B cell (primary cell): ENCODE data around the gene PBX2. TPM values are rescaled to one million over a fixed set of nuclear protein-coding genes. Genes with fewer than 3 reads are reported as not detected.

Experiments
- ATAC-seq: fragments of 200-7000 bp; cut with Tn5 transposase; one replicate; pipeline ENCODE4 v1.10.0; 2021; ENCODE audit warnings: low read depth, mild to moderate bottlenecking, moderate number of reproducible peaks, moderate library complexity
- CTCF ChIA-PET: fragments of 350-600 bp; sonication (Branson Sonifier 250); formaldehyde crosslinking; loops from one replicate; lab custom pipeline; 2021; ENCODE audit warnings: antibody characterized with exemption, inconsistent platforms; lab: Charles Lee
- POLR2A ChIA-PET: fragments of 350-600 bp; sonication (Branson Sonifier 250); formaldehyde crosslinking; loops from one replicate; lab custom pipeline; 2021; ENCODE audit warnings: antibody characterized with exemption; lab: Charles Lee
- DNase-seq: peaks from one replicate; pipeline ENCODE4 v3.0.0; 2013
- H2AFZ ChIP-seq: 2 replicates; pipeline ENCODE4 v1.6.1; 2012; ENCODE audit warnings: mild to moderate bottlenecking, low read depth, low read length; ENCODE audit not compliant: insufficient read depth, poor library complexity, severe bottlenecking
- H3K27ac ChIP-seq, 2 donors: 1 replicate in 1 of 2; 2 replicates in 1 of 2; pipeline ENCODE4 v1.5.1; 2012 to 2013; ENCODE audit warnings: low read length in 2 of 2, mild to moderate bottlenecking in 2 of 2, moderate library complexity in 1 of 2
- H3K27me3 ChIP-seq, 4 experiments: fragments of 200-600 bp in 1 of 4; sonication (generic) in 1 of 4; replicated peaks in 1 of 4; 1 replicate in 2 of 4; 2 replicates in 2 of 4; pipeline versions ENCODE4 v1.6.1 to v1.7.0; 2013 to 2016; ENCODE audit warnings: low read length in 3 of 4, mild to moderate bottlenecking in 2 of 4, mixed read lengths in 1 of 4, moderate library complexity in 1 of 4; ENCODE audit not compliant: insufficient read depth in 4 of 4, control insufficient read depth in 3 of 4; ENCODE audit errors: control extremely low read depth in 1 of 4
- H3K36me3 ChIP-seq, 2 experiments: replicated peaks in 1 of 2; 1 replicate in 1 of 2; 2 replicates in 1 of 2; pipeline versions ENCODE4 v1.6.1 to v1.7.1; 2013; ENCODE audit warnings: low read length in 1 of 2; ENCODE audit not compliant: insufficient read depth in 2 of 2, control insufficient read depth in 1 of 2; ENCODE audit errors: control extremely low read depth in 1 of 2, extremely low read depth in 1 of 2
- H3K4me1 ChIP-seq, 2 donors: fragments of 200-600 bp in 1 of 2; sonication (generic) in 1 of 2; 1 replicate in 1 of 2; 2 replicates in 1 of 2; pipeline versions ENCODE4 v1.5.1 to v1.6.1; 2013 to 2017; ENCODE audit warnings: low read length in 2 of 2; ENCODE audit not compliant: control insufficient read depth in 2 of 2, insufficient read depth in 2 of 2
- H3K4me2 ChIP-seq: replicated peaks from 2 replicates; pipeline ENCODE3; 2012; ENCODE audit warnings: mild to moderate bottlenecking, low read depth, low read length; ENCODE audit not compliant: poor library complexity, severe bottlenecking
- H3K4me3 ChIP-seq, 5 experiments: fragments of 200-600 bp in 1 of 5; sonication (generic) in 1 of 5; 1 replicate in 3 of 5; 2 replicates in 2 of 5; pipeline versions ENCODE4 v1.5.1 to v1.7.0; 2011 to 2016; ENCODE audit warnings: low read length in 4 of 5, mild to moderate bottlenecking in 4 of 5, low read depth in 2 of 5, control low read depth in 1 of 5, moderate library complexity in 1 of 5; ENCODE audit not compliant: insufficient read depth in 1 of 5; ENCODE audit errors: control extremely low read depth in 1 of 5, extremely low read depth in 1 of 5
- H3K79me2 ChIP-seq: fragments of 200-600 bp; sonication (generic); one replicate; pipeline ENCODE4 v1.6.0; 2016; ENCODE audit warnings: low read length; ENCODE audit not compliant: control insufficient read depth, insufficient read depth
- H3K9ac ChIP-seq: fragments of 200-600 bp; sonication (generic); 2 replicates; pipeline ENCODE4 v1.6.1; 2017; ENCODE audit warnings: mild to moderate bottlenecking, low read length, moderate library complexity
- H3K9me3 ChIP-seq, 3 donors: one replicate each; pipeline versions ENCODE4 v1.6.1 to v1.7.1; 2013; ENCODE audit warnings: low read length in 2 of 3; ENCODE audit not compliant: control insufficient read depth in 2 of 3, insufficient read depth in 1 of 3; ENCODE audit errors: control extremely low read depth in 1 of 3
- H4K20me1 ChIP-seq: 2 replicates; pipeline ENCODE4 v1.6.0; 2012; ENCODE audit warnings: mild to moderate bottlenecking, low read length; ENCODE audit not compliant: insufficient read depth, control insufficient read depth, poor library complexity, severe bottlenecking
- H3K27ac Mint-ChIP-seq: one replicate; pipeline ENCODE4 v1.8.0; 2021; ENCODE audit warnings: mixed read lengths
- H3K27me3 Mint-ChIP-seq: one replicate; pipeline ENCODE4 v1.8.0; 2021; ENCODE audit warnings: mixed read lengths
- H3K4me1 Mint-ChIP-seq: one replicate; pipeline ENCODE4 v1.8.0; 2021; ENCODE audit warnings: mixed read lengths
- H3K4me3 Mint-ChIP-seq: one replicate; pipeline ENCODE4 v1.8.0; 2021; ENCODE audit warnings: mixed read lengths
- H3K9me3 Mint-ChIP-seq: one replicate; pipeline ENCODE4 v1.8.0; 2022; ENCODE audit warnings: mixed read lengths; ENCODE audit not compliant: insufficient read depth
- EZH2 ChIP-seq: IDR thresholded peaks from 2 replicates; pipeline ENCODE4 v1.6.1; 2012; ENCODE audit warnings: borderline replicate concordance, low read depth, mild to moderate bottlenecking, moderate library complexity, low read length; ENCODE audit not compliant: insufficient read depth, poor library complexity, severe bottlenecking
- WGBS: methylation state at CpG from one replicate; pipeline ENCODE4 v1.1.5; 2013; ENCODE audit warnings: missing lambda C conversion rate; ENCODE audit not compliant: insufficient coverage; 5-methylcytosine and 5-hydroxymethylcytosine counted together
- intact Hi-C: fragments of 100-400 bp; cut with micrococcal nuclease; formaldehyde crosslinking; loops from one replicate; pipeline ENCODE4 v1.10.0; 2022
- polyA plus RNA-seq: library from polyadenylated mRNA; depleted of rRNA; stranded (reverse); fragments of >200 nt; gene quantifications from 2 replicates; pipeline ENCODE4 v1.2.3, GENCODE V29; 2012
- total RNA-seq, 2 donors: library from RNA; stranded (reverse); fragments of 120-200 nt in 1 of 2; gene quantifications; 1 replicate in 1 of 2; 2 replicates in 1 of 2; pipeline versions ENCODE4 v1.2.3 to v1.2.4, GENCODE V29; 2013 to 2022
- TF ChIP-seq, protein P1 (sequence below): fragments of 200-600 bp; IDR thresholded peaks from one replicate; pipeline ENCODE4 v1.8.0; 2022; ENCODE audit warnings: antibody characterized with exemption, mild to moderate bottlenecking

PBX2 gene
- total and polyA plus RNA-seq, 2 donors (not counting 1 experiment from before 2014, with no cell fraction given), result 128 to 188 TPM

DNA sequence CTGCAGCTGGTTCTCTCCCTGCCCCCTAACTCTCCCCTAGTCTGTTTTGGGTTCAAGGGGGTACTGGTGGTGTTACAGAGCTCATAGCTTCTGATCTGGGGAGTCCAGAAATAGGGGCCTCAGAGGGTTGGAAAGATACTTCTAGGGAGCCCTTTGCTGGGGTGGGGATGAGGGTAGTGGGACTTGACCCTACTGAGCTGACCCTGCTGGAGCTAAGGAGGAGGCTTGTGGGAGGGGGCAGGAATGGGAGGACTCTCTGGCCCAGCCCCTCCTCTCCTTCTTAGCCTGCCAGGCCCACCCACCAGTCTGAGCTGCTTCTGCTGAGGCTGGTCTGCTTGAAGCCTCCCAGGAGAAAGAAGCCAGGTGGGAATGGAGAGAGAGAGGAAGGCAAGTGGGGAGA is 25.7 kb downstream of the PBX2 start, which contains the start of gene EGFL8:
Gene EGFL8 (plus strand): TSS at position 301 of the 400 bp plus-strand sequence. CDS start 1,571 bp downstream, outside the sequence.
- peaks cover 0 to 6% of the 10 kb centered on the region in 2 donors for H3K4me1 ChIP-seq
- no peak within 1 kb of the TSS for H3K27ac ChIP-seq
- Mint-ChIP-seq H3K4me3 (no peak within 1 kb of the TSS), H3K4me1 (peaks cover 8% of the 10 kb centered on the region), H3K9me3 (no peaks in the 10 kb centered on the region), H3K27ac (no peak within 1 kb of the TSS), H3K27me3 (no peaks in the 10 kb centered on the region)
- peaks cover 0 to 5% of the 10 kb centered on the region in 2 experiments for H3K36me3 ChIP-seq
- intact Hi-C loops, result no loop called here
- no peaks in the 10 kb centered on the region for H4K20me1 ChIP-seq
- POLR2A ChIA-PET, result no interaction called here
- H3K27me3 ChIP-seq, result no peaks in the 10 kb centered on the region
- peak; percentile 3 for DNase-seq
- H2AFZ ChIP-seq, result no peak within 1 kb of the TSS
- H3K4me2 ChIP-seq, result no peak within 1 kb of the TSS
- no peaks in the 10 kb centered on the region for H3K9me3 ChIP-seq
- H3K9ac ChIP-seq, result no peak within 1 kb of the TSS
- H3K79me2 ChIP-seq, result no peaks in the 10 kb centered on the region
- H3K4me3 ChIP-seq, result no peak within 1 kb of the TSS
- no peak for ATAC-seq
- TF ChIP-seq EZH2, result no peak
- TF ChIP-seq, protein P1, sequence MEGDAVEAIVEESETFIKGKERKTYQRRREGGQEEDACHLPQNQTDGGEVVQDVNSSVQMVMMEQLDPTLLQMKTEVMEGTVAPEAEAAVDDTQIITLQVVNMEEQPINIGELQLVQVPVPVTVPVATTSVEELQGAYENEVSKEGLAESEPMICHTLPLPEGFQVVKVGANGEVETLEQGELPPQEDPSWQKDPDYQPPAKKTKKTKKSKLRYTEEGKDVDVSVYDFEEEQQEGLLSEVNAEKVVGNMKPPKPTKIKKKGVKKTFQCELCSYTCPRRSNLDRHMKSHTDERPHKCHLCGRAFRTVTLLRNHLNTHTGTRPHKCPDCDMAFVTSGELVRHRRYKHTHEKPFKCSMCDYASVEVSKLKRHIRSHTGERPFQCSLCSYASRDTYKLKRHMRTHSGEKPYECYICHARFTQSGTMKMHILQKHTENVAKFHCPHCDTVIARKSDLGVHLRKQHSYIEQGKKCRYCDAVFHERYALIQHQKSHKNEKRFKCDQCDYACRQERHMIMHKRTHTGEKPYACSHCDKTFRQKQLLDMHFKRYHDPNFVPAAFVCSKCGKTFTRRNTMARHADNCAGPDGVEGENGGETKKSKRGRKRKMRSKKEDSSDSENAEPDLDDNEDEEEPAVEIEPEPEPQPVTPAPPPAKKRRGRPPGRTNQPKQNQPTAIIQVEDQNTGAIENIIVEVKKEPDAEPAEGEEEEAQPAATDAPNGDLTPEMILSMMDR, result no peak
- CTCF ChIA-PET, result interaction anchor here (0.9 to 1.2 kb wide), 2 partner anchors 25 to 46 kb away, joined by 3 read pairs; no protein-coding TSS in a partner anchor

DNA sequence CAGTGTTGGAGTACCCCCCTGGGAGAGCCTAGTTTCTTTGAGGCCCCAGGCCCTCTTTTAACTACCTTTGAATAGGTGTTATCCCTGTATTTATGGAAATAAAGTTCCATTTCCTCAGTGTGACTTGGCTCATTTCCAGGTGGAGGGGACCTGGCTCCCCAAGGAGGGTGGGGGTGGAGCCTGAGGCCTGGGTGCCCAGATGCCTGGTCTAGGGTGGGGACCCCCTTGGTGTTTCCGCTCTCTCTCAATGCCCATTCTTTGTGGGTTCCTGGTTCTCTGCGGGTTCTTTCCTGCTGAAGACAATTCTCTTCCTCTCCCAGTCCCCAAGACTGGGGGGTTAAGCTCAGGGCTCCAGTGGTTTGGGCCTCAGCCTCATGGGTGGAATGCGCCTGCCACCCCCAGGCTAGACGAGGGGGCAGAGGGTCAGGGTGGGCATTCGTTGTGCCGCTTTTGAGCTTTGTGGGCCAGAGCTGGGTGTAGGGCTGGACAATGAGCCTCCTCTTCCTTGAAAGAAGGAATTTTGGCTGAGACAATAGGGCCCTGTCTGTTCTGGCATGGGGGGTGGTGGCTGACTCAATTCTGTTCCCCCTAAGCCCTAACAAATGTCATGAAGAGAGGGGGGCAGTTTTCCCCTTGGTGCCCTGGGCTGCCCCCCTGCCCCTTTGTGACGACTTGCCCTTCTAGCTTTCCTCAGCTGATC is 26.3 kb downstream of the PBX2 start:
- no peaks in the 10 kb centered on the region for H3K27me3 Mint-ChIP-seq
- H3K27ac Mint-ChIP-seq, result no peak overlapping the region

More for the DNA sequence above, 26.3 kb downstream of the PBX2 start:
- no peak overlapping the region for H3K4me3 ChIP-seq
- H3K27me3 ChIP-seq, result no peaks in the 10 kb centered on the region
- no peaks in the 10 kb centered on the region for H4K20me1 ChIP-seq
- Mint-ChIP-seq H3K4me1 (peaks cover 8% of the 10 kb centered on the region), H3K9me3 (no peaks in the 10 kb centered on the region), H3K4me3 (no peak overlapping the region)
- H3K36me3 ChIP-seq, result peaks cover 0 to 3% of the 10 kb centered on the region in 2 experiments
- no peak overlapping the region for H3K4me2 ChIP-seq
- ATAC-seq, result no peak
- intact Hi-C loops, result no loop called here
- peak; percentile 3 for DNase-seq
- CTCF ChIA-PET, result interaction anchor here (0.5 to 1.2 kb wide), 3 partner anchors 25 to 478 kb away, joined by 3 read pairs; no protein-coding TSS in a partner anchor
- POLR2A ChIA-PET, result no interaction called here
- H2AFZ ChIP-seq, result no peak overlapping the region
- TF ChIP-seq EZH2, result no peak
- TF ChIP-seq, protein P1, result no peak
- no peak overlapping the region for H3K27ac ChIP-seq
- H3K9ac ChIP-seq, result no peak overlapping the region
- no peaks in the 10 kb centered on the region for H3K9me3 ChIP-seq
- peaks cover 0 to 6% of the 10 kb centered on the region in 2 donors for H3K4me1 ChIP-seq
- WGBS, result 98% methylated on average over 5 of the region's 7 CpGs
- no peaks in the 10 kb centered on the region for H3K79me2 ChIP-seq
